Adrenal gland (tissue), 12 donors: ENCODE measurements around the gene DHX29. TPM values are rescaled to one million over a fixed set of nuclear protein-coding genes. Genes with fewer than 3 reads are reported as not detected.

ENCODE experiments used
- DNase-seq, 7 donors: peaks; one replicate each; pipeline ENCODE4 v3.0.0-alpha.2; 2019 to 2020
- H3K27ac ChIP-seq, 5 donors: fragments of 200-600 bp; sonication (generic) in 4 of 5; 1 replicate in 3 of 5; 2 replicates in 2 of 5; pipeline versions ENCODE4 v1.5.1 to v1.8.0; 2016 to 2020; ENCODE audit warnings: mild to moderate bottlenecking in 1 of 5
- H3K27me3 ChIP-seq: fragments of 200-600 bp; 2 replicates; pipeline ENCODE4 v1.8.0; 2021
- H3K36me3 ChIP-seq, 2 donors: fragments of 200-600 bp; replicated peaks in 1 of 2; 1 replicate in 1 of 2; 2 replicates in 1 of 2; pipeline versions ENCODE4 v1.5.1 to v1.8.0; 2018 to 2022
- H3K4me1 ChIP-seq, 2 donors: fragments of 200-600 bp; replicated peaks in 1 of 2; 1 replicate in 1 of 2; 2 replicates in 1 of 2; pipeline versions ENCODE4 v1.5.1 to v1.8.0; 2018 to 2021
- H3K4me3 ChIP-seq, 4 donors: fragments of 200-600 bp; sonication (generic) in 3 of 4; one replicate each; pipeline ENCODE4 v1.5.1; 2016 to 2018
- H3K9me3 ChIP-seq, 3 donors: fragments of 200-600 bp; sonication (generic) in 1 of 3; replicated peaks in 1 of 3; 1 replicate in 2 of 3; 2 replicates in 1 of 3; pipeline versions ENCODE4 v1.5.1 to v1.8.0; 2016 to 2021
- CTCF ChIP-seq, 6 experiments: fragments of 450-650 bp in 4 of 6; fragments of 200-600 bp in 2 of 6; sonication (generic) in 1 of 6; IDR thresholded peaks; 1 replicate in 5 of 6; 2 replicates in 1 of 6; pipeline versions ENCODE4 v1.5.1 to v1.8.0; 2016 to 2021; ENCODE audit warnings: antibody characterized with exemption in 6 of 6, mild to moderate bottlenecking in 2 of 6, moderate library complexity in 1 of 6
- POLR2A ChIP-seq, 2 donors: fragments of 450-650 bp; IDR thresholded peaks; one replicate each; pipeline ENCODE4 v1.6.1; 2017; ENCODE audit warnings: antibody characterized with exemption in 2 of 2, mild to moderate bottlenecking in 2 of 2, moderate library complexity in 1 of 2
- WGBS, 4 donors: extraction: QIAGEN DNeasy Blood & Tissue Kit in 2 of 4; methylation state at CpG; one replicate each; pipeline versions ENCODE4 v1.1.5 to v1.1.7; 2013 to 2017; 5-methylcytosine and 5-hydroxymethylcytosine counted together
- intact Hi-C, 2 donors: fragments of 100-400 bp; cut with DNase I; formaldehyde crosslinking; loops; one replicate each; pipeline versions ENCODE4 v1.14.1 to v1.15.0; 2022 to 2023
- polyA plus RNA-seq, 3 donors: library from polyadenylated mRNA; stranded (reverse); fragments of 200-250 nt in 2 of 3; fragments of 350-450 nt in 1 of 3; fragmentation: Illumina TruSeq in 1 of 3; extraction: RNeasy Lipid Tissue Mini Kit (QIAGEN cat#74804) in 1 of 3; gene quantifications; one replicate each; pipeline ENCODE4 v1.2.3, GENCODE V29; 2013 to 2014
- total RNA-seq, 9 donors: library from RNA; depleted of rRNA in 4 of 9; stranded (reverse); fragments of >200 nt in 4 of 9; fragments of 120-200 nt in 1 of 9; fragmentation: NEBNext Ultra II Directional in 1 of 9; extraction: Animal tissue kit (Norgen Biotek cat#: 25700) in 1 of 9; gene quantifications; one replicate each; pipeline versions ENCODE4 v1.1.0 to v1.2.4, GENCODE V29; 2013 to 2023
- donor health status: healthy with polysubstance abuse.
- donor health status: Bipolar disorder and iron deficiency.
- donor health status: DM: yes; HTN: yes; CAD: no.
- donor health status: DM: no; HTN: no; CAD: no.
- donor health status: DM: no; HTN: no; CAD: no.
- donor health status: DM: yes; HTN: yes; CAD: no.

The DHX29 gene
- total and polyA plus RNA-seq, 12 donors = 6.7 to 34.9 (median 24.8) TPM

GRCh38 chr5:55234121-55234700 lies 73.3 kb downstream of the DHX29 start:
- Histone ChIP-seq H3K27me3 (peaks cover 32% of the 10 kb centered on the region), H3K4me1 (peaks cover 18 to 32% of the 10 kb centered on the region in 2 donors), H3K9me3 (no peaks in the 10 kb centered on the region), H3K4me3 (peak overlapping the region in 2 of 4 donors; percentile 27 to 74), H3K36me3 (no peaks in the 10 kb centered on the region), H3K27ac (no peak overlapping the region)
- intact Hi-C loops = no loop called here
- 8 to 15% (median 9%) methylated on average over 31 of the region's 31 CpGs for WGBS, 4 donors
- DNase-seq = peak in 5 of 7 donors; percentile 32 to 61 (median 42)
- TF ChIP-seq POLR2A (IDR thresholded peaks at IDR 0.05) (no peak), CTCF (IDR thresholded peaks at IDR 0.05) (no peak)

- H3K27ac ChIP-seq = peak within 1 kb of the TSS in 1 of 5 donors; percentile 26
- 0 to 1% (median 1%) methylated on average over 23 to 106 of the region's 106 CpGs for WGBS, 4 donors
- H3K4me1 ChIP-seq = peaks cover 18 to 32% of the 10 kb centered on the region in 2 donors
- H3K9me3 ChIP-seq = no peaks in the 10 kb centered on the region
- H3K27me3 ChIP-seq = peaks cover 41% of the 10 kb centered on the region
- peak; percentile 75 to 81 (median 78) for DNase-seq
- peak within 1 kb of the TSS in 3 of 4 donors; percentile 0 to 74 (median 27) for H3K4me3 ChIP-seq
- no peaks in the 10 kb centered on the region for H3K36me3 ChIP-seq
- intact Hi-C loops = no loop called here
- TF ChIP-seq POLR2A (IDR thresholded peaks at IDR 0.05) (no peak), CTCF (IDR thresholded peaks at IDR 0.05) (no peak)
These were observed 74.2 kb downstream of the DHX29 start, which contains the start of gene CCNO for GRCh38 chr5:55232985-55233928. Gene CCNO, minus strand, starts transcription at chr5:55233608. Its CDS starts 85 bp downstream, at chr5:55233523.

- WGBS, 4 donors = 1 to 3% (median 2%) methylated on average over 30 to 45 of the region's 45 CpGs
- Histone ChIP-seq H3K4me1 (peaks cover 19 to 36% of the 10 kb centered on the region in 2 donors), H3K36me3 (no peaks in the 10 kb centered on the region), H3K27ac (no peak overlapping the region), H3K9me3 (no peaks in the 10 kb centered on the region), H3K4me3 (peak overlapping the region in 3 of 4 donors; percentile 0 to 74 (median 27)), H3K27me3 (peaks cover 50% of the 10 kb centered on the region)
- DNase-seq = peak in 2 of 7 donors; percentile 29 to 30
- intact Hi-C loops = no loop called here
- TF ChIP-seq CTCF (IDR thresholded peaks at IDR 0.05) (no peak), POLR2A (IDR thresholded peaks at IDR 0.05) (no peak)
These were observed 75.1 kb downstream of the DHX29 start for GRCh38 chr5:55232271-55232984.

GRCh38 chr5:55231919-55232270 lies 75.6 kb downstream of the DHX29 start:
- DNase-seq = no peak
- WGBS, 4 donors = 6 to 12% (median 8%) methylated on average over 8 to 11 of the region's 11 CpGs
- peaks cover 55% of the 10 kb centered on the region for H3K27me3 ChIP-seq

More at GRCh38 chr5:55231919-55232270, 75.6 kb downstream of the DHX29 start:
- TF ChIP-seq CTCF (IDR thresholded peaks at IDR 0.05) (no peak), POLR2A (IDR thresholded peaks at IDR 0.05) (no peak)
- Histone ChIP-seq H3K36me3 (no peaks in the 10 kb centered on the region), H3K27ac (no peak overlapping the region), H3K4me1 (peaks cover 25 to 41% of the 10 kb centered on the region in 2 donors), H3K4me3 (peak overlapping the region in 1 of 4 donors; percentile 74), H3K9me3 (no peaks in the 10 kb centered on the region)
- intact Hi-C loops = no loop called here
